HAP-1 (cell line): ENCODE measurements around the gene SUSD1.
"Not testable (repeated sequence)": the region's sequence is repeated elsewhere in the genome, so short reads cannot be mapped to it uniquely, and the experiment has no call there.

Experiments
- DNase-seq, 2 experiments: peaks; one replicate each; pipeline ENCODE4 v3.0.0-alpha.2; 2016 to 2020; ENCODE audit warnings: low spot score in 2 of 2
- H3K27me3 ChIP-seq: fragments of 250-450 bp; sonication (Bioruptor Pico); 2 replicates; pipeline ENCODE4 v1.5.1; 2020; ENCODE audit warnings: low read depth, mild to moderate bottlenecking, moderate library complexity
- H3K36me3 ChIP-seq: fragments of 250-450 bp; sonication (Bioruptor Pico); replicated peaks from 2 replicates; pipeline ENCODE4 v1.5.1; 2020; ENCODE audit warnings: mild to moderate bottlenecking
- H3K4me1 ChIP-seq: fragments of 250-450 bp; sonication (Bioruptor Pico); 2 replicates; pipeline ENCODE4 v1.5.1; 2020; ENCODE audit warnings: mild to moderate bottlenecking
- H3K4me3 ChIP-seq: fragments of 250-450 bp; sonication (Bioruptor Pico); 2 replicates; pipeline ENCODE4 v1.5.1; 2020; ENCODE audit warnings: mild to moderate bottlenecking, moderate library complexity
- H3K9me3 ChIP-seq: fragments of 250-450 bp; sonication (Bioruptor Pico); 2 replicates; pipeline ENCODE4 v1.5.1; 2020; ENCODE audit warnings: mild to moderate bottlenecking, moderate library complexity
- in situ Hi-C: fragments of 300-500 bp; cut with MboI; formaldehyde crosslinking; loops from 3 replicates; pipeline ENCODE4 v1.14.3; 2020; ENCODE audit warnings: low sequenced_read_pairs, inconsistent platforms, mixed read lengths

Gene SUSD1

GRCh38 chr9:112073639-112074173, 101.4 kb downstream of the SUSD1 start:
- H3K9me3 ChIP-seq, H3K36me3 ChIP-seq, in situ Hi-C loops, H3K27me3 ChIP-seq, H3K4me1 ChIP-seq, H3K4me3 ChIP-seq, DNase-seq: not testable (repeated sequence)

DNA sequence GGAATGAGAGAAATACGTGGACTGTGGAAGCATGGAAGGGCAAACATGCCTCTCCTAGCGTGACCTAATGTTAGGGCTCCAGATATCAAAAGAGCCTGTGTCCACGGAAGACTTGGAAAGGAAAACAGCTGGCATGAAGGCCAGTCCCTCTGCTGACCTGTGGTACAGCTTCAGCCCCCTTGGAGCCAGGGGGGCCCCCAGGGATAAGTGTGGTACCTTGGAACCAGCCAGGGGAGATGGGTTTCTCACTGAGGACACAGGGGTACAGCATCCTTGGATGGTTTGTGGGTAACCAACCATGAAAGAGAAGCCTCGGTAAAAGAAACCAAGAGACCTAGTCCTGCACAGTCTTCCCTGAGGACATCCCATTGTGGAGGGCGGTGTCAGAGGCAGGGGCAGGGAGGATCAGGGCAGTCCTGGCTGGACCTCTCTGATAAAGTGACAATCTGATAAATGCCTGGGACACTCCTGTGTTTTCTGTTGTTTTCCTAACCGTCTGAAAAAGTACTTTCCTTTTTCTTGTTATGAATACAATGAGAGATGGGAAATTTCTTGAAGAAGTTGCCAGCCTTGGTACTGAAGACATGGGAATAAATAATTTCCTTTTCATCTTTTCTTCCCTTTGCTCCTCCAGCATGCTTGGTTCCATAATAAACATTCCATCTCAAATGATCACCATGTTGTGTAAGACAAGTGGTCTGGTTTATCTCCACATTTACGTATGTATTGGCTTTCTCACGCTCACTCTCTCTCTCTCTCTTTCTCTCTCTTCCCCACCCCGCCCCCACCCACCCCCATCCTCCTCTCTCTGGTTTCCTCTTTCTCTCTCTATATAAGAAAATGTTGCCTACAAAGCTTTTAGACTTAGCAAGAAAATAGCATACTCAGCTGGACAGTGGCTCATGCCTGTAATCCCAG, 102.1 kb downstream of the SUSD1 start:
- no peaks in the 10 kb centered on the region for H3K9me3 ChIP-seq
- DNase-seq = no peak
- in situ Hi-C loops = no loop called here
- H3K4me1 ChIP-seq = no peaks in the 10 kb centered on the region
- no peaks in the 10 kb centered on the region; the same call in 1 of the 2 replicates for H3K36me3 ChIP-seq
- H3K4me3 ChIP-seq = no peak overlapping the region
- no peaks in the 10 kb centered on the region for H3K27me3 ChIP-seq

DNA sequence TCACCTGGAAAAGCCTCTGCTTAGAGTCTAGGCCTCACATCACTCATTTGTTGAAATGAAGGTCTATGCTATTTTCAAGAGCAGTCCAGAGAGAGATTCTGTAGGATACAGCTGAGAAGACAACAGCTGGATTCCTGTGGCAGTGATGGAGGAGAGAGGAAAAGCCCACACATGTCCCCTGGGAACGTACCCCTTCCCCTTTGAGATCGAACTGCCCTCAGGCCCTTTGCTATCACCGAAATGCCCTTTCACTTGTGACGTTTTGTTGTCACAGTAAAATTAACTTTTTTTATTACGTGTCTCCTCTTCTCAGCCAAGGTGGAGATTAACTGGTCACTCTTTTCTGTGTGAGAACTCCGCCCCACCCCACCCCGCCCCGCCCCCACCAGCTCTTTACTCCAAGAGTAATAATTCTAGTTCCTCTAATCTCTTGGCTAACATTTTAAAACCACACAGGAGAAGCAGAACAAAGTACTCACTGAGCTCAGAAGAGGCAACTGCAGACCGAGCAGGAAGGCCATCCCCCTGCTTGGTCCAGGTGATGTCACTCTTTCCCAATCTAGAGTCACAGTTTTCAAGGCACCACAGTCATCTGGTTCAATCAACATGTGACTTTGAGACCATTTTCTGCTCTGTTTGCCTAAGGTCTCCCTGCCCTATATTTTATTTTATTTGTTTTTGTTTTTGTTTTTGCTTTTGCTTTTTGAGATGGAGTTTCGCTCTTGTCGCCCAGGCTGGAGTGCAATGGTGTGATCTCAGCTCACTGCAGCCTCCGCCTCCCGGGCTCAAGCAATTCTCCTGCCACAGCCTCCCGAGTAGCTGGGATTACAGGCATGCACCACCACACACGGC, 105.6 kb downstream of the SUSD1 start:
- no peaks in the 10 kb centered on the region; the same call in 1 of the 2 replicates for H3K36me3 ChIP-seq
- no peaks in the 10 kb centered on the region for H3K4me1 ChIP-seq
- no peaks in the 10 kb centered on the region for H3K27me3 ChIP-seq
- H3K9me3 ChIP-seq = no peaks in the 10 kb centered on the region
- no peak for DNase-seq
- in situ Hi-C loops = no loop called here
- no peak overlapping the region for H3K4me3 ChIP-seq

DNA sequence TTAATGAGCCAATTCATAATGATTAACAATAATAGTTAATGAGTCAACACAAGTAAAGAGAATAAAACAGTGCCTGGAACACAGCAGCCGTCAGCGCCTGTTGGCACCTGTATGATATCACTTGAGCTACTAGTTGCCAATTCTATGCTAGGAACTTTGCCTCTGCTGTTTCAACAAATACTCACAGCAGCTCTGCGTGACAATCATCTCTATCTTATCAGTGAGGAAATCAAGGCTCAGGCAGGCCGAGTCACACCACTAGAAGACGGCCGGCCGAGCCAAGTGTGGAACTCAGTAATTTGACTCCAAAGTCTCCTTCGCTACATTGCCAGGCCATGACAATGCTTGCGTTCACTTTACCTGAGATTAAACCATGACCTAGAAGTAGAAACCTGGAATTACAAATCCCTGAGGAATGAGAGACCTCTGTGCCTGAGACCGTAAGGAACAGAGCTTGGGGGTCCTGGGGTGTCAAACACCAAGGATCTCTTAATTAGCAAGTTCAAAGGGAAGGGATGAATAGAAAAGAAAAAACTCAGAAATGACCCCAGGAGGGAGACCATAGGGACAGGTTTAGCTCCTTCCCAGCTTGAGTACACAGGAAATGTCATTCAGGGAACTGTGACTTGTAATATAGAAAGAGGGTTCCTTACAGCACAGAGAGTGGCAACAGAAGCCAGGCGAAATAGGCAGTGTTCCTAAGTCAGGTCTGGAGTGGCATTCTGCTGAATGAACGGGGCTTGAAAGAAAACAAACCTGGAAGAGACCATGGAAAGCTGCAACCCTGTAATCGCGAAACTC, 109.1 kb downstream of the SUSD1 start:
- in situ Hi-C loops = no loop called here
- Histone ChIP-seq H3K27me3 (no peaks in the 10 kb centered on the region), H3K4me1 (no peaks in the 10 kb centered on the region), H3K36me3 (no peaks in the 10 kb centered on the region; the same call in none of the 2 replicates), H3K9me3 (no peaks in the 10 kb centered on the region), H3K4me3 (no peak overlapping the region)
- DNase-seq = no peak

- in situ Hi-C loops = no loop called here
- H3K27me3 ChIP-seq = no peaks in the 10 kb centered on the region
- no peaks in the 10 kb centered on the region; the same call in none of the 2 replicates for H3K36me3 ChIP-seq
- no peak for DNase-seq
- H3K4me1 ChIP-seq = no peaks in the 10 kb centered on the region
- H3K9me3 ChIP-seq = no peaks in the 10 kb centered on the region
- H3K4me3 ChIP-seq = no peak overlapping the region
Measured at GRCh38 chr9:112064871-112065270, 110.2 kb downstream of the SUSD1 start.

GRCh38 chr9:112063586-112063985, 111.5 kb downstream of the SUSD1 start:
- no peaks in the 10 kb centered on the region for H3K4me1 ChIP-seq
- in situ Hi-C loops = no loop called here
- H3K4me3 ChIP-seq = no peak overlapping the region
- H3K9me3 ChIP-seq = no peaks in the 10 kb centered on the region
- H3K36me3 ChIP-seq = no peaks in the 10 kb centered on the region; the same call in none of the 2 replicates
- no peak for DNase-seq
- no peaks in the 10 kb centered on the region for H3K27me3 ChIP-seq

DNA sequence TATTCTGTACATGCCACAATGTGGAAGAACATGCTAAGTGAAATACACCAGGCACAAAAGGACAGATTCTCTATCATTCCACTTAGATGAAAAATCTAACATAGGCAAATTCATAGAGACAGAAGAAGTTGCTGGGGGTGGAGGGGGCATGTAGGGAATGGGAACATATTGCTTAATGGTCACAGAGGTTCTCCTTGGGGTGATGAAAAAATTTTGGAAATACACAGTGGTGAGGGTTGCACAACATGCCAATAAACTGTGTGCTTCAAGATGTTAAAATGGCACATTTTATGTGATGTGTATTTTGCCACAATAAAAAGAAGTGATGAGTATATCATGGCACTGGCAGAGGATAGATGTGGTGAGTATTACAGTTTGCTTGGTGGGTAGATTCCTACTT, 111.9 kb downstream of the SUSD1 start:
- Histone ChIP-seq H3K27me3 (no peaks in the 10 kb centered on the region), H3K36me3 (no peaks in the 10 kb centered on the region; the same call in none of the 2 replicates), H3K4me3 (no peak overlapping the region), H3K4me1 (no peaks in the 10 kb centered on the region), H3K9me3 (no peaks in the 10 kb centered on the region)
- in situ Hi-C loops = no loop called here
- no peak for DNase-seq

DNA sequence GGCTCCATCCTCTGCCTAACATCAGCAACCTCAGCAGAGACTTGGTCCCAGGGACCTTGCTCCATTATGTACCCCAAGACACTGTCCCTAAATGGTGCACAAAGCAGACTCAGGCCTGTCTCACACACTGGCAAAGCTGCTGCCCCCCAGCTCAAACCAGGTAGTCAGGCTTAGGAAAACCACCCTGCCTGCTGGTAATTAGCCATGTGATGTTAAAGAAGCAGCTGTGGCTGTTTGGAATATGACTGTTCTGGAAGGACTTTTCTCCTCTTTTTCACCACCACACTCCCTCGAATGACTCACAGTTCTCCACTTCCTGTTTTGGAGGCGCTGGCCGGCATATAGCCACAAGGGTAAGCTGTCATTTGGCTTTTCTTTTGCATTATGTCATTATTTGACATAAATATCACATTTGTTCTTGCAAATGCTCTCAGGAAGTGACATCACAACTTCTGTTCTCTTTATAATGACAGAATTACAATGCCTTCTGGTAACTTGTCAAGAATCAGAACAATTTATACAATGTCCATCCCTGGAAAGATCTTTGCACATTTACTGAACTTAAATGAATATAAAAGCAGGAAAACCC, 113.9 kb downstream of the SUSD1 start:
- no peak overlapping the region for H3K4me3 ChIP-seq
- no peak for DNase-seq
- H3K9me3 ChIP-seq = no peaks in the 10 kb centered on the region
- H3K4me1 ChIP-seq = no peaks in the 10 kb centered on the region
- no peaks in the 10 kb centered on the region; the same call in none of the 2 replicates for H3K36me3 ChIP-seq
- no peaks in the 10 kb centered on the region for H3K27me3 ChIP-seq
- in situ Hi-C loops = no loop called here

- no peaks in the 10 kb centered on the region for H3K27me3 ChIP-seq
- no peak for DNase-seq
- no peaks in the 10 kb centered on the region for H3K4me1 ChIP-seq
- in situ Hi-C loops = no loop called here
- no peaks in the 10 kb centered on the region for H3K9me3 ChIP-seq
- H3K36me3 ChIP-seq = no peaks in the 10 kb centered on the region; the same call in none of the 2 replicates
- no peak overlapping the region for H3K4me3 ChIP-seq
Measured at GRCh38 chr9:112059966-112060320, 115.2 kb downstream of the SUSD1 start.

DNA sequence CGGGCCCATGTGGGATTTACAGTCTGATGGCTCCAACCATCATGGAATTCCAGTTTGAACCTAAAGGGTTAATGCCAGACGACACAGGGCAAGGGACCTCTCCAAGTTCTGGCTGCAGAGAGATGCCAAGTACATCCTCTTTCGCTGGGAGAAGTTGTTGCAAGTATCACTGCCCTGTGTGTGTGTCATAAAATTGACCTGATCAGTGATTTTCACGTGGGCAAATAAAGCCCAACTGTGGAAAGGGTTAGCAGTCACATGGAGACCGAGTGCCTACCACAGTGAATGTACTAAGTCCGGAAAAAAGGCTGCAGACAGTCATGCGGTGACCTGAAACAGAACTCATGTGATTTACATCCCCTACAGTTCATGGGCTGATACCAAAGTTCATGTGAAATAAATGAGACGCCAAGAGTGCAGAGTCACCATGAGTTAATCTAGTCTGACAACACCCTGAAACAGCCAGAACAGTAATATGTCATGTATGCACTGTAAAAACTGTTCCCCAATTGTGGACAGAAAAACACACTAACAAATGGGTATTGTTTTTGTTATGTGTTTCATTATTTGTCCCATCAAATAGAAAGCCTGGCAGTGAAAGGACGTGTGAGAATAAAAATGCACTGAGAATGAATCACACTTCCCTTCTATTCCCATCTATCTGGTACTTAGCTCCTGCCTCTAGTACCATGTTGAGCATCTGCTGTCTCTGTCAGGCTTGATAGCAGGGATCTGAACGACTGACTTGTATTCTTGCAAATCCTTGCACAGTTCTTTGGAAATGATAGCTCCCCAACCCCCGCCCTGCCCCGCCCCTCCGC, 115.7 kb downstream of the SUSD1 start:
- in situ Hi-C loops = no loop called here
- no peaks in the 10 kb centered on the region for H3K4me1 ChIP-seq

DNA sequence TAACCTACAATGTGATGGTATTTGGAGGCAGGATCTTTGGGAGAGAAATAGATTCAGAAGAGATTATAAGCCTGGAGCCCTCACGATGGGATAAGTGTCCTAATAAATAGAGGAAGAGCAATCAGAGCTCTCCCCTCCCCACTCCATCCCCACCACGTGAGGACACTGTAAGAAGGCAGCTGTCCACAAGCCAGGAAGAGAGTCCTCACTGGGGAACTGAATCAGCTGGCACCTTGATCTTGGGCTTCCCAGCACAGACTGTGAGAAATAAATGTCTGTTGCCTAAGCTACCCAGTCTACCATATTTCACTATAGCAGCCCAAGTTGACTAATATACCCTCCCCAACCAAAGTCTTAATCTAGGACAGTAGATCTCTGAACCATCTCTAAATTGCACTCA, 118.1 kb downstream of the SUSD1 start:
- no peak overlapping the region for H3K4me3 ChIP-seq
- no peak for DNase-seq
- no peaks in the 10 kb centered on the region for H3K9me3 ChIP-seq
- H3K4me1 ChIP-seq = no peaks in the 10 kb centered on the region
- in situ Hi-C loops = no loop called here
- no peaks in the 10 kb centered on the region for H3K27me3 ChIP-seq
- H3K36me3 ChIP-seq = no peaks in the 10 kb centered on the region; the same call in 1 of the 2 replicates

More for the DNA sequence above, 115.7 kb downstream of the SUSD1 start:
- H3K4me3 ChIP-seq = no peak overlapping the region
- H3K9me3 ChIP-seq = no peaks in the 10 kb centered on the region
- no peak for DNase-seq
- no peaks in the 10 kb centered on the region for H3K27me3 ChIP-seq
- no peaks in the 10 kb centered on the region; the same call in none of the 2 replicates for H3K36me3 ChIP-seq

GRCh38 chr9:112054916-112055315, 120.2 kb downstream of the SUSD1 start:
- DNase-seq = no peak
- H3K4me1 ChIP-seq = no peaks in the 10 kb centered on the region
- no peaks in the 10 kb centered on the region for H3K9me3 ChIP-seq
- in situ Hi-C loops = no loop called here
- H3K27me3 ChIP-seq = no peaks in the 10 kb centered on the region
- no peak overlapping the region for H3K4me3 ChIP-seq
- no peaks in the 10 kb centered on the region for H3K36me3 ChIP-seq
